Activated CD8-positive, alpha-beta memory T cell treated with anti-CD3 and anti-CD28 coated beads, Interleukin-2, amount 50 U/mL, for 1 hour (primary cell): ENCODE measurements around the gene TH.
"Not testable (repeated sequence)": the region's sequence is repeated elsewhere in the genome, so short reads cannot be mapped to it uniquely, and the experiment has no call there.

Experiments used
- DNase-seq: peaks from one replicate; pipeline ENCODE4 v3.0.0-alpha.2; 2020; ENCODE audit errors: extremely low read depth

The TH gene

GRCh38 chr11:2195756-2196088 lies 24.1 kb upstream of the TH start:
- DNase-seq = no peak

- DNase-seq = peak; percentile 9
Measured at GRCh38 chr11:2194877-2195755, 23.5 kb upstream of the TH start.

- not testable (repeated sequence) for DNase-seq
Measured at GRCh38 chr11:2193888-2194595, 22.4 kb upstream of the TH start.

DNA sequence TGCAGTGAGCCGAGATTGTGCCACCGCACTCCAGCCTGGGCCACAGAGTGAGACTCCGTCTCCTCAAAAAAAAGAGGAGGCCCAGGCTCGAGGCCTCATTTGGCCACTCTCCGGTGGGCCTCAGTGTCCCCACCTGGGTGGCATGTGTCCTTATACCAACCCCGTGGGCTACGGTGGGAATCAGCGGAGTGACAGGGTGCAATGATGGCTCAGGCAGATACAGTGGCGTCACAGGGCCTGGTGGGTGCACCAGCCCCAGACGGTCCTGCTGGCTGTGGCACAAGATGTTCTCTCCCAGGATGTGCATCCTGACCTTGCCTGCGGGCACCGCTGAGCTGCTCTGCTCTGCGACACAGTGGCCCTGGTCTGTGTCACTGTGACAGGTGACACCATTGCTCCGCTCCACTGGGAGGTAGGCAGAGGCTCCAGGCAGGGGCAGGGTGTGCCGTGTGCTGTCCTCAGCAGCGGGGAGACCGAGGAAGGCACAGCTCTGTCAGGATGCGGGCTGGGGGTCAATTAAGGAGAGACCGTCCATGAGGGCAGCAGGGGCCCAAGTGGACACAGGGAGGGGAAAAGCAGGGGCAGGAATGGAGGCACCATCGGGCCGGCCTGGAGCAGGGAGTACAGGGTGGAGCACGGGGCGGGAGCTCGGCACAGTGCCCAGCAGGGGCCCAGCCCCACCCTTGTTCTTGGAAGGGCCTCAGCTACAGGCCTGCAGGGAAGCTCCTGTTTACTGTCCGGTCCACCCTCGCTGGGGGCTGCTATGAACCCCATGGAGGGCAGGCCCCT lies 21.7 kb upstream of the TH start:
- DNase-seq = no peak

DNA sequence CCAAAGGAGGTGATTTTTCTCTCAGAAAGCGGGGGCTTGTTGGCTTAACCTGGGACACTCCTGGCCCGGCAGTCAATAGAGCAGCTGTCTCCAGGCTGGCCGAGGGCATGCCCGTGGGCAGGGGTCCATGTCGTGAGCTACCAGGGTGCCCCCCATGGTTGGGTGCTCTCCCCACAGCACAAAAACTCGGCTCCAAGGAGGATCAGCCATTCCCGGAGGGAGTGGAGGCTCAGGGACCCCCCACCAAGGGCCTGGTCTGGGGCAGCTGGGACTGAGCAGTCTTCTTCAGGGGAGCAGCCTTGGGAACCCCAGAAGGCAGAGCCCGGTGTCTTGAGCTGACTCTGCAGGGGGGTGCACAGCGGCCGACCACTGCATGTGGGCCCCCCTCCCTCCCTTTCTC lies 20.8 kb upstream of the TH start:
- no peak for DNase-seq

DNA sequence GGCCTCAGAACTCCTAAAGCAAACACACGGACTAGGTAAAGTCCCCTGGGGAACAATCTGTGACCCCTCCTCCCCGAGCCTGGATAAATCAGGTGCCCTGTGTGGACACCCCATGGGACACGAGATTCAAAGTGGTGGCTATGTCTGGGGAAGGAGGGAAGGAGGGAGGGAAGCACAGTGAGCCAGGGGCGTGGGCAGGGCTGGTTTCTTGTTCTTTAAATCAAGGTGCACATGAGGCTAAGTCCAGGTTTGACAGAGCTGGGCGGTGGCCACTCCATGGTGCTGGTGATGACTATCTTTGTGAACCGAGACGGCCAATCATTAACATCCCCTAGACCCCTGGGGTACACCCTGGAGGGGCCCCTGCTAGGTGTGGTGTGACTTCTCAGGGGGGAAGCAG lies 20.3 kb upstream of the TH start:
- DNase-seq = no peak

GRCh38 chr11:2190657-2191471 lies 19.2 kb upstream of the TH start:
- no peak for DNase-seq

DNA sequence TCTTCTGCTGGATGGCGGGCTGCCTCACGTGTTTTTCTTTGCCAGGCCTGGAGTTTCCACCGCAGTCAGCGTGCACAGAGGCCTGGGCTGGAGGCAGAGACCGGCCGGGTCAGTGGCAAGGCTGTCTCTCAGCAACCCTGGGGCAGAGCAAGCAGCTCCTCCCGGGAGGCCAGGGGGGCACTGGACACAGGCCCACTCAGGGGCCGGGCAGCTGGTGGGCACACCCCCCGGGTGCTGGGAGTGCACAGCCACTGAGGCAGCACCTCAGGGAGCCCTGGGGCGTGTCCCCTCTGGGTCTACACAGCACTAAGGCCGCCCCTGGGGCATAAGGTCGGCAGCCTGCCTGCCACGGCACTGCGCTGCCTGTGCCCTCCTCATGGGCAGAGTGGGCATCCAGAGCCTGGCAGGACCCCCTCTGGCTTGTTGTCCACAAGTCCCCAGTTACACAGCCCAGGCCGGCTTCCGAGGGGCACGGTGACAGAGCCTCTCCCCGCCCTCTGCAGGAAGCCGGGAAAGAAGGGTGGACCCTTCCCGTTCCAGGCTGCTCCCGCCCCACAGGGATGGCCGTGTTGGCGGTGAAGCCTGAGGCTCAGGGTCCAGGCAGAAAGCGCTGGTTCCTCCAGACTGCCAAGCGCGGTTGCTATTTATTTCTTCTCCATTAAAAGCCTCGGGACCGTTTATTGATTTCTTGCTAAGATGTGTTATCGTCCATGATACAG lies 18.5 kb upstream of the TH start:
- DNase-seq = no peak

DNA sequence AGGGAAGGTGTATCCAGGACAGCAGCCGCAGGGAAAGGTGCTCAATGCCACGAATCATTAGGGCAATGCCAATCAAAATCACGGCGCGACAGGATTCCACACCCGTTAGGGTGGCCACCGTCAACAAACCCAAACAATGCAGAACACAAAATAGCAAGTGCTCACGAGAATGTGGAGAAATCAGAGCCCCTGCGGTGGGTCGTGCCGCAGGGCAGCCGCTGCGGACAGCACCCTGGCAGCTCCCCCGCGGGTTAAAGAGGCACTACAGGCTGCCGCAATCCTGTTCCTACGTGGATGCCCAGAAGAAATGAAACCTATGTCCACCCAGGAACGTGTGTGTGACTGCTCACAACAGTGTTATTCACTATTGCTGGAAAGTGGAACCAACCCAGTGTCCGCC lies 17.1 kb upstream of the TH start:
- DNase-seq = no peak

- DNase-seq = no peak
Measured at GRCh38 chr11:2187280-2187707, 15.7 kb upstream of the TH start.

DNA sequence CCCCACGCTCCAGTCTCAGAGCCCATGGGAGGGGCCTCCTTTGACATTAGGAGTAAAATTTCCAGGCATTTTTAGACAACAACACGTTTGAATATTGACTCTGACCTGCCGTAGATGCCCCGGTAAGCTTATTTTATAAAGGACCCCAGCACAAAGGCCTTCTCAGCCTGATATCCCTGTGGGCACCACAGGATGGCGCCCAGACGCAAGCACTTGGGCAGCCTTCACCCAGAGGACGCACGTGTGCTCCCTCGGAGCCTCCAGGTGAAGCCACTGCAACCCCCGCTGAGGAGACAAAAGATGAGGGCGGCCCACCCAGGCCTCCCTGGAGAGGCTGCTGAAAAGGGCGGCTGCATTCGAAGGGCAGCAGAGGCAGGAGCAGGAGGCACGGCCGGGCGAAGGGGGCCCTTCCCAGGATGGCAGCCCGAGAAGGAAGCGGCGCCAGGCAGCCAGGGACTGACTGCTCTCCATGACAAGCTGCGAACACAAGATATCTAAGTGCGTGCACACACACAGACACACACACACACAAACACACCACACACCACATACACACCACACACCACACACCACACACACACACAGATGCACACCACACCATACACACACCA lies 15.2 kb upstream of the TH start:
- DNase-seq = no peak

- no peak for DNase-seq
Measured at GRCh38 chr11:2185324-2186085, 13.9 kb upstream of the TH start.

GRCh38 chr11:2182692-2183474 lies 11.3 kb upstream of the TH start:
- DNase-seq = no peak

DNA sequence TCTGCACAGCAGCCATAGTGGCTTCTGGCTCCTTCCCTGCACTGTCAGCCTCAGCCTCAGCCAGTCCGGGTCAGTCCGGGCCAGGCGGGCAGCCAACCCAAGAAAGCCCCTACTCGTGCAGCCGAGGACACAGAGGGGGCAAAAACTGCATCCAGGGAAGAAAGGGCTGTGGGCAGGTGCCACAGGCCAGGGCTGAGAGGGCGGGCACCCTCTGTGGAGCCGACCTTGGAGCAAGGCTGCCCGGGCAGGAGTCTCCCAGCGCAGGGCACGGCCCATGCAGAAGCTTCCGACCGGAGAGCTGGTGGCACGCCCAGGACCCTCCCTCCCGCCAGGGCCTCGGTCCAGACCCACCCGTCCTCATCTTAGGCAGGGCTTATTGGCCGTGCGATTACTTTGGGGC lies 10.5 kb upstream of the TH start:
- DNase-seq = no peak

DNA sequence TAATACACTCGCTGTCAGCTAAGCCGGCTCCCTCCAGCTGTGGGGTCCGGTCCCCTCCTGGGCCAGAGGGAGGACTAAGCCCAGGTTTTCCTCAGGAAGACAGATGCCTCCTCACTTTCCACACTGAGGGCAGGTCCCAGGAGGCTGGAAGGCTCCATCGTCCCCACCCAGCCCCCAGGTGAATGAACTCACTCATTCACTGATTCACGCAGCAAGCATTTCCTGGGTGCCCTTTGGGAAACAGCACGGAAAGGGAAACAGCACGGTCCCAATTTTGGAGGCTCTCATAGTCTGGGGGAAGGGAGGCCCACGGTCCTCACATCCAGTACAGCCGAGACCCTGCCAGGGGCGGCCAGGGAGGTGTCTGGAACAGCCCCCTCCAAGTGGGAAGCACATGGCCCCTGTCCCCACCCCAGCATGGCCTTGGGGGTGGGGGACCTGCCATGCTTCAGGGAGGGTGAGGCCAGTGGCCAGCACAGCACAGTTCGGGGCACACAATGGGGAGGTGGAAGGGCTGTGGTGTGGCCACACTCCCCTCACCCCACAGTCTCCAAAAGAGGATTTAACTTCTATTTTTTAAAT lies 9.3 kb upstream of the TH start:
- no peak for DNase-seq

DNA sequence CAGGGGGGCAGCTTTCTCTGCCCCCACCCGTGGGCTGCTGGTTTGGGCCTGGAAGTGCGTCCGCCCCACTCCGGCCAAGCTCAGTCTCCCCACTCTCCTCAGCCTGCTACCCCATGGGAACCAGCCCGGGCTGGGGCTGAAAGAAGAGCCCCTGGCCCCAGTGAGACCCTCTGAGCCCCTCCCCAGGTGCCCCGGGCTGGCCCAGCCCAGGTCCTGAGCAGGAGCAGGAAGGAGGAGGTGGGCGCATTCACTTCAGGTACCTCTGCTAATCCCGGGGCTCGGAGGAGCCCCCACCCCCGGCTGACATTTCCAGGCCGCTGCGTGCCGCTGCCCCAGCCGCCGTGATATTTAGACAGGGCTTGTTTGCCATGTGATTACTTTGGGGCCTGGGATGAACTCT lies 8.7 kb upstream of the TH start:
- no peak for DNase-seq

DNA sequence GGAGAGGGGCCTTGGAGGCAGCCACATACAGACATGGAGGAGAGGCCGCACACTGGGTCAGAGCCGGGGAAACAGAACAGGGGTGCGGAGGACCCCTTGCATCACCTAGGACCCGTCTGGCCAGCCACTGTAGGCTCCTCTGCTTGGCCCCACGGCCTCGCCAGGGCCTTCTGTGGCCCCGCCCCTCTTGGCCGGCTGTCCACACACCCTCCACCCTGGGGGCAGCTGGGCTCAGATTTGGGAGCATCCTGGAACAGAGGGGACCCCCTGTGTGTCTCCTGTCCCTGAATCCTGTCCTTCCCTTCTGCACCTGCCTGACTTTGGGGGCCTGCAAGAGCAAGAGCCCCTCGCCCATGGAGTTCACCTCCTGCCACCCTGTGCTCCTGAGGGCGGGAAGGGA lies 7.9 kb upstream of the TH start:
- no peak for DNase-seq

DNA sequence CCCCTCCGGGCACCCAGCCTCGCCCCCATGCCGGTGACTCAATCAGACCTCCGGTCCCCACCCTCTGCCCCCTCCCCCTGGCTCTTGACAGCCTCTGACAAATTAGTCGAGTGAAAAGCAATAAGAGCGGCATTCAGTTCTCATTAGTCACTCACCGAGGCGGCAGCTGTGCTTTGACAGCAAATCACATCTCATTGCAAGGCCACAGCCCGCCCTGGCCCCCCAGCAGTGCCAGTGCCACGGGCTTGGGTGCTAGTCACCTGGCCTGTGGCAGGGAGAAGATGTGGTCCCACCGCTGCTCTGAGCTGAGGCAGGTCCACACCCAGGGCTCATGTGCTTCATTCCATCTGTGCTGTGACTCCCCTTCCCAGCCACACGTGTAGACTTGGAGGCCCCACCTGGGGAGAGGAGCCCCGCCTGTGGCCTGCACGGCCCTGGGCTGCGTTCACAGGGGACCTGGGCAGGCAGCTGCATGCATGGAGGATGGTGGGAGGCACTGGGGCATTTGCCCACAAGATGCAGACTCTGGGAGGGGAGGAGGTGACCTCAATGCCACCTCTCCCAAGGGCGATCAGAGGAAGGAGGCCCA lies 7.4 kb upstream of the TH start:
- DNase-seq = no peak
